ENCODE data around the gene FGF22.

- TF ChIP-seq POLR2AphosphoS5 (IDR thresholded peaks at IDR 0.05; ENCODE audit: low read depth, low read length): no peak
- TF ChIP-seq, protein P1, sequence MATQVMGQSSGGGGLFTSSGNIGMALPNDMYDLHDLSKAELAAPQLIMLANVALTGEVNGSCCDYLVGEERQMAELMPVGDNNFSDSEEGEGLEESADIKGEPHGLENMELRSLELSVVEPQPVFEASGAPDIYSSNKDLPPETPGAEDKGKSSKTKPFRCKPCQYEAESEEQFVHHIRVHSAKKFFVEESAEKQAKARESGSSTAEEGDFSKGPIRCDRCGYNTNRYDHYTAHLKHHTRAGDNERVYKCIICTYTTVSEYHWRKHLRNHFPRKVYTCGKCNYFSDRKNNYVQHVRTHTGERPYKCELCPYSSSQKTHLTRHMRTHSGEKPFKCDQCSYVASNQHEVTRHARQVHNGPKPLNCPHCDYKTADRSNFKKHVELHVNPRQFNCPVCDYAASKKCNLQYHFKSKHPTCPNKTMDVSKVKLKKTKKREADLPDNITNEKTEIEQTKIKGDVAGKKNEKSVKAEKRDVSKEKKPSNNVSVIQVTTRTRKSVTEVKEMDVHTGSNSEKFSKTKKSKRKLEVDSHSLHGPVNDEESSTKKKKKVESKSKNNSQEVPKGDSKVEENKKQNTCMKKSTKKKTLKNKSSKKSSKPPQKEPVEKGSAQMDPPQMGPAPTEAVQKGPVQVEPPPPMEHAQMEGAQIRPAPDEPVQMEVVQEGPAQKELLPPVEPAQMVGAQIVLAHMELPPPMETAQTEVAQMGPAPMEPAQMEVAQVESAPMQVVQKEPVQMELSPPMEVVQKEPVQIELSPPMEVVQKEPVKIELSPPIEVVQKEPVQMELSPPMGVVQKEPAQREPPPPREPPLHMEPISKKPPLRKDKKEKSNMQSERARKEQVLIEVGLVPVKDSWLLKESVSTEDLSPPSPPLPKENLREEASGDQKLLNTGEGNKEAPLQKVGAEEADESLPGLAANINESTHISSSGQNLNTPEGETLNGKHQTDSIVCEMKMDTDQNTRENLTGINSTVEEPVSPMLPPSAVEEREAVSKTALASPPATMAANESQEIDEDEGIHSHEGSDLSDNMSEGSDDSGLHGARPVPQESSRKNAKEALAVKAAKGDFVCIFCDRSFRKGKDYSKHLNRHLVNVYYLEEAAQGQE (IDR thresholded peaks at IDR 0.05; ENCODE audit: insufficient read depth in 1 of 2, low read depth in 2 of 2, low read length in 2 of 2): no peak
Measured at GRCh38 chr19:616062-616700, 23.5 kb upstream of the FGF22 start.
